Transverse colon (tissue), 4 donors: ENCODE data around the gene CRB1. TPM values are rescaled to one million over a fixed set of nuclear protein-coding genes. Genes with fewer than 3 reads are reported as not detected.
"Not testable (repeated sequence)": the region's sequence is repeated elsewhere in the genome, so short reads cannot be mapped to it uniquely, and the experiment has no call there.

ENCODE experiments used
- DNase-seq: peaks from one replicate; pipeline ENCODE4 v3.0.0-alpha.2; 2019
- H3K27ac ChIP-seq, 4 donors: fragments of 200-600 bp; sonication (generic); 2 replicates each; pipeline ENCODE4 v1.5.1; 2016 to 2018; ENCODE audit warnings: inconsistent platforms in 4 of 4
- H3K27me3 ChIP-seq: fragments of 200-600 bp; sonication (generic); 2 replicates; pipeline ENCODE4 v1.5.1; 2017; ENCODE audit warnings: inconsistent platforms
- H3K36me3 ChIP-seq, 4 donors: fragments of 200-600 bp; sonication (generic); 2 replicates each; pipeline ENCODE4 v1.5.1; 2017 to 2019; ENCODE audit warnings: inconsistent platforms in 4 of 4
- H3K4me1 ChIP-seq, 4 donors: fragments of 200-600 bp; sonication (generic); 2 replicates each; pipeline ENCODE4 v1.5.1; 2017 to 2020; ENCODE audit warnings: inconsistent platforms in 4 of 4
- H3K4me3 ChIP-seq, 4 donors: fragments of 200-600 bp; sonication (generic); 1 replicate in 1 of 4; 2 replicates in 3 of 4; pipeline versions ENCODE4 v1.5.1 to v1.6.1; 2017 to 2019; ENCODE audit warnings: inconsistent platforms in 4 of 4
- H3K9me3 ChIP-seq, 2 donors: fragments of 200-600 bp; sonication (generic); 2 replicates each; pipeline ENCODE4 v1.5.1; 2017 to 2019; ENCODE audit warnings: inconsistent platforms in 2 of 2
- EP300 ChIP-seq: sonication (generic); formaldehyde crosslinking; IDR thresholded peaks from one replicate; pipeline ENCODE4 v1.6.1; 2017; ENCODE audit warnings: antibody characterized with exemption, low read depth
- POLR2A ChIP-seq: fragments of 450-650 bp; IDR thresholded peaks from one replicate; pipeline ENCODE4 v1.6.1; 2016; ENCODE audit warnings: antibody characterized with exemption, mild to moderate bottlenecking, moderate library complexity
- POLR2AphosphoS5 ChIP-seq, 3 donors: sonication (generic); formaldehyde crosslinking; IDR thresholded peaks; one replicate each; pipeline ENCODE4 v1.6.1; 2016; ENCODE audit warnings: antibody characterized with exemption in 3 of 3
- WGBS, 2 donors: methylation state at CpG; one replicate each; pipeline ENCODE4 v1.1.5; 2018; ENCODE audit warnings: low coverage in 1 of 2; 5-methylcytosine and 5-hydroxymethylcytosine counted together
- in situ Hi-C, 4 donors: fragments of 200-750 bp; cut with MboI; loops; one replicate each; pipeline versions ENCODE4 v1.15.0 to v1.15.1; 2017; ENCODE audit warnings: low sequenced_read_pairs in 3 of 4, low pct_ligation_motif_present in 1 of 4, low pct_unique_long_range_greater_than_20kb in 1 of 4
- intact Hi-C: fragments of 100-400 bp; cut with DNase I; formaldehyde crosslinking; loops from one replicate; pipeline ENCODE4 v1.15.1; 2023; ENCODE audit warnings: low total_unique reads
- total RNA-seq, 4 donors: library from RNA; depleted of rRNA; stranded (reverse); fragments of >200 nt; gene quantifications; one replicate each; pipeline ENCODE4 v1.1.0, GENCODE V29; 2016
- TF ChIP-seq, protein P1 (sequence below), 5 experiments: fragments of 200-600 bp in 3 of 5; fragments of 450-650 bp in 2 of 5; sonication (generic) in 3 of 5; IDR thresholded peaks; 1 replicate in 2 of 5; 2 replicates in 3 of 5; pipeline ENCODE4 v1.5.1; 2016 to 2017; ENCODE audit warnings: antibody characterized with exemption in 5 of 5, inconsistent platforms in 3 of 5, mild to moderate bottlenecking in 2 of 5, moderate library complexity in 1 of 5

Gene CRB1
- total RNA-seq, 4 donors from 2014 or later: 0.14 to 2.8 (median 0.32) TPM; not detected in 1

DNA sequence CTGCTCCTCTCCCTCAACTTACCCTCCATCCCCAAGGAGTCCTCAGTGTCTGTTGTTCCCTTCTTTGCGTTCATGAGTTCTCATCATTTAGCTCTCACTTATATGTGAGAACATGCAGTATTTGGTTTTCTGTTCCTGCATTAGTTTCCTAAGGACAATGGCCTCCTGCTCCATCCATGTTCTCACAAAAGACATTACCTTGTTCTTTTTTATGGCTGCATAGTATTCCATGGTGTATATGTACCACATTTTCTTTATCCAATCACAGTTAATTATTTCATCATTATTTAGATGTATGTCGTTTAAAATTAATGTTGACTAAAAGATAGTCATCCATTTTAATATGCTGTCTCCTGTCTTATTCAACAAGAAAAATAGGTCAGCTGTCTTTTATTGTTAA, 134.1 kb downstream of the CRB1 start:
- Histone ChIP-seq H3K27ac (no peak overlapping the region), H3K9me3 (no peaks in the 10 kb centered on the region), H3K36me3 (no peaks in the 10 kb centered on the region), H3K4me1 (no peaks in the 10 kb centered on the region), H3K4me3 (no peak overlapping the region), H3K27me3 (no peaks in the 10 kb centered on the region)
- intact Hi-C loops: no loop called here
- no peak for DNase-seq
- in situ Hi-C loops: no loop called here
- TF ChIP-seq POLR2A (no peak), EP300 (no peak), POLR2AphosphoS5 (IDR thresholded peaks at IDR 0.05) (no peak)
- TF ChIP-seq, protein P1, sequence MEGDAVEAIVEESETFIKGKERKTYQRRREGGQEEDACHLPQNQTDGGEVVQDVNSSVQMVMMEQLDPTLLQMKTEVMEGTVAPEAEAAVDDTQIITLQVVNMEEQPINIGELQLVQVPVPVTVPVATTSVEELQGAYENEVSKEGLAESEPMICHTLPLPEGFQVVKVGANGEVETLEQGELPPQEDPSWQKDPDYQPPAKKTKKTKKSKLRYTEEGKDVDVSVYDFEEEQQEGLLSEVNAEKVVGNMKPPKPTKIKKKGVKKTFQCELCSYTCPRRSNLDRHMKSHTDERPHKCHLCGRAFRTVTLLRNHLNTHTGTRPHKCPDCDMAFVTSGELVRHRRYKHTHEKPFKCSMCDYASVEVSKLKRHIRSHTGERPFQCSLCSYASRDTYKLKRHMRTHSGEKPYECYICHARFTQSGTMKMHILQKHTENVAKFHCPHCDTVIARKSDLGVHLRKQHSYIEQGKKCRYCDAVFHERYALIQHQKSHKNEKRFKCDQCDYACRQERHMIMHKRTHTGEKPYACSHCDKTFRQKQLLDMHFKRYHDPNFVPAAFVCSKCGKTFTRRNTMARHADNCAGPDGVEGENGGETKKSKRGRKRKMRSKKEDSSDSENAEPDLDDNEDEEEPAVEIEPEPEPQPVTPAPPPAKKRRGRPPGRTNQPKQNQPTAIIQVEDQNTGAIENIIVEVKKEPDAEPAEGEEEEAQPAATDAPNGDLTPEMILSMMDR (IDR thresholded peaks at IDR 0.05): no peak
- 91 to 95% methylated on average over 2 of the region's 2 CpGs for WGBS, 2 donors

DNA sequence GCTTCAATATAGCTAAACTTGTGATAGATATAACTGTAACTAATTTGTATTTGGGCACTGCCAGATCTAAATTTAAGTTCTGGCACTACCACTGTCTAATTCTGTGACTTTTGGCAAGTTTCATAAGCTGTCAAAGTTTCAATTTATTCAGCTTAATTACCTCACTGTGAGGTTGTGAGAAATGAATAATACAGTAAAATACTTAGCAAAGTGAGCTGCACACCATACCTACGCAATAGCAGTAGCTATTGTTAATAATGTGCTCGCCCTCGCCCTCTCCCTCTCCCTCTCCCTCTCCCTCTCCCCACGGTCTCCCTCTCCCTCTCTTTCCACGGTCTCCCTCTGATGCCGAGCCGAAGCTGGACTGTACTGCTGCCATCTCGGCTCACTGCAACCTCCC, 136.7 kb downstream of the CRB1 start:
- in situ Hi-C loops, H3K27me3 ChIP-seq, H3K9me3 ChIP-seq, H3K27ac ChIP-seq, intact Hi-C loops, H3K36me3 ChIP-seq, H3K4me3 ChIP-seq, H3K4me1 ChIP-seq, DNase-seq: not testable (repeated sequence)
- WGBS, 2 donors: 89 to 100% methylated on average over 4 to 8 of the region's 8 CpGs

DNA sequence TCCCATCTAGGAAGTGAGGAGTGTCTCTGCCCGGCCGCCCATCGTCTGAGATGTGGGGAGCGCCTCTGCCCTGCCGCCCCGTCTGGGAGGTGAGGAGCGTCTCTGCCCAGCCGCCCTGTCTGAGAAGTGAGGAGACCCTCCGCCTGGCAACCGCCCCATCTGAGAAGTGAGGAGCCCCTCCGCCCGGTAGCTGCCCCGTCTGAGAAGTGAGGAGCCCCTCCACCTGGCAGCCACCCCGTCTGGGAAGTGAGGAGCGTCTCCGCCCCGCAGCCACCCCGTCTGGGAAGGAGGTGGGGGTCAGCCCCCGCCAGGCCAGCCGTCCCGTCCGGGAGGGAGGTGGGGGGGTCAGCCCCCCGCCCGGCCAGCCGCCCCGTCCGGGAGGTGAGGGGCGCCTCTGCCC, 137.6 kb downstream of the CRB1 start:
- in situ Hi-C loops, H3K27me3 ChIP-seq, H3K4me3 ChIP-seq, H3K27ac ChIP-seq, intact Hi-C loops, H3K36me3 ChIP-seq, H3K9me3 ChIP-seq, H3K4me1 ChIP-seq, DNase-seq: not testable (repeated sequence)
- WGBS, 2 donors: 87% methylated on average over 9 of the region's 28 CpGs; no CpG with 5 or more reads in 1 of the 2 donors

DNA sequence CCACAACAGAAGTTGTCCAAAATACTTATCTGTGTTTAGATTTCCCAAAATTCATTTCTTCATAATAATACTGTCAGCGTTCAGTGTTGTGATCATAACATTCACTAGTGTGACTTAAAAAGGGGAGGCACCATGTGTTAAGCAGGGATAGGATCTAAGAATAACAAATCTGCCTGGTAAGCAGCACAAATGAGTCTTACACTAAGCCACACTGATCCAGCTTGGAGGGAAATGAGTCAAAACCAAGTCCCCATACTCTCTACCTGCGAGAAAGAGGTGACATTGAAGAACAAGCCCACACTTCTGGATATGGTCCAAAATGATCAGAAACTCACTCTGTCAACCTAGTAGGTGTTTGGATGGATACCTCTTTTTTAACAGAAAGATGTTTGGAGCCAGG, 145.5 kb downstream of the CRB1 start:
- Histone ChIP-seq H3K4me1 (no peaks in the 10 kb centered on the region), H3K9me3 (no peaks in the 10 kb centered on the region), H3K4me3 (no peak overlapping the region), H3K27me3 (no peaks in the 10 kb centered on the region), H3K36me3 (no peaks in the 10 kb centered on the region), H3K27ac (no peak overlapping the region)
- in situ Hi-C loops (no loop called here), intact Hi-C loops (no loop called here)
- no peak for DNase-seq
- TF ChIP-seq, protein P1 (IDR thresholded peaks at IDR 0.05): no peak
- TF ChIP-seq POLR2AphosphoS5 (IDR thresholded peaks at IDR 0.05) (no peak), EP300 (no peak), POLR2A (no peak)
- WGBS, 2 donors: 58 to 59% methylated on average over 2 of the region's 2 CpGs

DNA sequence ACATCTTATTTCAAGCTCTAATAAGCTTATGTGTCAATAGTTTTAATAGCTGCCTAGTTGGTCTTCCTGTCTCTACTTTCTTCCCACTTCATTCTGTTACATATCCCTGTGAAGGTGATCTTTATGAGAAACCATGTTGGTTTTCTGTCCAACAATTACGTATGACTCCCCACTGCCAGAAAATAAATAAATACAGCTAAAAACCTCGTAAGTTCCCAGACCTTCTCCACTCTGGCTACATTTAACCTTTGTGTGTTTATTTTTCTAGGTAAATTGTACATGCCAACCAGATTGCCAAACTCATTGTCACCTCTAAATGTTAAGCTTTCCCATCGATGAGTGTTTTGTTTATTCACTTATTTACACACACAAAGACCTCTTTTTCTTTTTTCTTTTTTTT, 147.2 kb downstream of the CRB1 start:
- H3K4me1 ChIP-seq: no peaks in the 10 kb centered on the region
- intact Hi-C loops (no loop called here), in situ Hi-C loops (no loop called here)
- H3K4me3 ChIP-seq: no peak overlapping the region
- no peak overlapping the region for H3K27ac ChIP-seq
- no peaks in the 10 kb centered on the region for H3K9me3 ChIP-seq
- no peak for TF ChIP-seq POLR2AphosphoS5 (IDR thresholded peaks at IDR 0.05)
- no peak for TF ChIP-seq EP300
- TF ChIP-seq POLR2A: no peak
- TF ChIP-seq, protein P1 (IDR thresholded peaks at IDR 0.05): no peak
- DNase-seq: no peak
- H3K36me3 ChIP-seq: no peaks in the 10 kb centered on the region
- no peaks in the 10 kb centered on the region for H3K27me3 ChIP-seq
- WGBS, 2 donors: 61 to 65% methylated on average over 3 of the region's 3 CpGs
